Muscle of leg (tissue), 11 donors: ENCODE measurements around the gene SLIT1. TPM values are rescaled to one million over a fixed set of nuclear protein-coding genes. Genes with fewer than 3 reads are reported as not detected.

ENCODE experiments used
- DNase-seq: peaks from one replicate; pipeline ENCODE4 v3.0.0; 2013
- H3K27ac ChIP-seq: one replicate; pipeline ENCODE4 v1.5.1; 2013; ENCODE audit warnings: mild to moderate bottlenecking, low read length, control low read depth
- H3K27me3 ChIP-seq: one replicate; pipeline ENCODE4 v1.6.1; 2013; ENCODE audit warnings: low read length; ENCODE audit not compliant: control insufficient read depth, insufficient read depth
- H3K36me3 ChIP-seq: one replicate; pipeline ENCODE4 v1.6.1; 2013; ENCODE audit warnings: low read length; ENCODE audit not compliant: control insufficient read depth, insufficient read depth
- H3K4me1 ChIP-seq: one replicate; pipeline ENCODE4 v1.6.1; 2013; ENCODE audit warnings: low read length; ENCODE audit not compliant: control insufficient read depth, insufficient read depth
- H3K4me3 ChIP-seq: one replicate; pipeline ENCODE4 v1.5.1; 2013; ENCODE audit warnings: low read length, control low read depth
- H3K9me3 ChIP-seq: replicated peaks from 2 replicates; pipeline ENCODE4 v1.6.1; 2013; ENCODE audit warnings: low read depth, low read length; ENCODE audit not compliant: control insufficient read depth
- WGBS: methylation state at CpG from one replicate; pipeline ENCODE4 v1.1.5; 2013; ENCODE audit warnings: missing lambda C conversion rate; ENCODE audit not compliant: insufficient coverage; 5-methylcytosine and 5-hydroxymethylcytosine counted together
- polyA plus RNA-seq, 8 donors: library from polyadenylated mRNA; unstranded; fragments of 120-200 nt; gene quantifications; one replicate each; pipeline versions ENCODE4 v1.2.1 to v1.2.3, GENCODE V29; 2013; ENCODE audit warnings: inconsistent platforms in 1 of 8, low replicate concordance in 1 of 8; ENCODE audit not compliant: insufficient read length in 8 of 8, insufficient read depth in 1 of 8
- total RNA-seq: library from RNA; stranded (reverse); fragments of 120-200 nt; gene quantifications from one replicate; pipeline ENCODE4 v1.2.4, GENCODE V29; 2013

Gene SLIT1
- total and polyA plus RNA-seq, 9 donors = 0.35 to 1.4 (median 1.1) TPM

GRCh38 chr10:97028832-97029178, 157.0 kb downstream of the SLIT1 start:
- DNase-seq = no peak
- WGBS = no CpG with 5 or more reads among the region's 3 CpGs
- no peak overlapping the region for H3K4me3 ChIP-seq

GRCh38 chr10:97028126-97028831, 157.5 kb downstream of the SLIT1 start:
- Histone ChIP-seq H3K36me3 (no peaks in the 10 kb centered on the region), H3K9me3 (no peaks in the 10 kb centered on the region), H3K27ac (no peak overlapping the region), H3K4me1 (peaks cover 5% of the 10 kb centered on the region), H3K27me3 (no peaks in the 10 kb centered on the region), H3K4me3 (no peak overlapping the region)
- no peak for DNase-seq
- 84% methylated on average over 1 of the region's 2 CpGs for WGBS

More at GRCh38 chr10:97028832-97029178, 157.0 kb downstream of the SLIT1 start:
- Histone ChIP-seq H3K27ac (no peak overlapping the region), H3K36me3 (no peaks in the 10 kb centered on the region), H3K27me3 (no peaks in the 10 kb centered on the region), H3K4me1 (peaks cover 5% of the 10 kb centered on the region), H3K9me3 (no peaks in the 10 kb centered on the region)

- H3K9me3 ChIP-seq = no peaks in the 10 kb centered on the region
- peak; percentile 50 for DNase-seq
- no peak overlapping the region for H3K4me3 ChIP-seq
- no peaks in the 10 kb centered on the region for H3K27me3 ChIP-seq
- H3K4me1 ChIP-seq = peaks cover 10% of the 10 kb centered on the region
- WGBS = 41% methylated on average over 3 of the region's 9 CpGs
- H3K36me3 ChIP-seq = no peaks in the 10 kb centered on the region
- H3K27ac ChIP-seq = no peak overlapping the region
Observed at GRCh38 chr10:97025613-97026242, 160.0 kb downstream of the SLIT1 start.

- 32% methylated on average over 4 of the region's 13 CpGs for WGBS
- peak; percentile 42 for DNase-seq
- Histone ChIP-seq H3K27me3 (no peaks in the 10 kb centered on the region), H3K36me3 (no peaks in the 10 kb centered on the region), H3K27ac (no peak overlapping the region), H3K4me1 (peaks cover 23% of the 10 kb centered on the region), H3K4me3 (no peak overlapping the region), H3K9me3 (no peaks in the 10 kb centered on the region)
Observed at GRCh38 chr10:97024168-97025073, 161.3 kb downstream of the SLIT1 start.

- no peaks in the 10 kb centered on the region for H3K27me3 ChIP-seq
Observed at GRCh38 chr10:97023401-97024167, 162.2 kb downstream of the SLIT1 start.

GRCh38 chr10:97022616-97023015, 163.1 kb downstream of the SLIT1 start:
- WGBS = 81% methylated on average over 6 of the region's 7 CpGs
- DNase-seq = no peak
- Histone ChIP-seq H3K9me3 (no peaks in the 10 kb centered on the region), H3K4me1 (peaks cover 30% of the 10 kb centered on the region), H3K4me3 (no peak overlapping the region), H3K36me3 (no peaks in the 10 kb centered on the region), H3K27ac (no peak overlapping the region), H3K27me3 (no peaks in the 10 kb centered on the region)

More at GRCh38 chr10:97023401-97024167, 162.2 kb downstream of the SLIT1 start:
- no peak overlapping the region for H3K27ac ChIP-seq
- no peaks in the 10 kb centered on the region for H3K9me3 ChIP-seq
- no peak overlapping the region for H3K4me3 ChIP-seq
- WGBS = 68% methylated on average over 8 of the region's 14 CpGs
- peak; percentile 18 for DNase-seq
- H3K4me1 ChIP-seq = peaks cover 27% of the 10 kb centered on the region
- no peaks in the 10 kb centered on the region for H3K36me3 ChIP-seq

- H3K36me3 ChIP-seq = no peaks in the 10 kb centered on the region
- peaks cover 30% of the 10 kb centered on the region for H3K4me1 ChIP-seq
- H3K27me3 ChIP-seq = no peaks in the 10 kb centered on the region
- H3K27ac ChIP-seq = peak overlapping the region; percentile 94
- DNase-seq = peak; percentile 85
- H3K9me3 ChIP-seq = no peaks in the 10 kb centered on the region
- H3K4me3 ChIP-seq = no peak overlapping the region
- WGBS = 38% methylated on average over 20 of the region's 25 CpGs
Observed at GRCh38 chr10:97020452-97021400, 165.0 kb downstream of the SLIT1 start.

- H3K27me3 ChIP-seq = no peaks in the 10 kb centered on the region
- no peaks in the 10 kb centered on the region for H3K36me3 ChIP-seq
- 96% methylated on average over 9 of the region's 12 CpGs for WGBS
- peaks cover 29% of the 10 kb centered on the region for H3K4me1 ChIP-seq
- H3K9me3 ChIP-seq = no peaks in the 10 kb centered on the region
- H3K4me3 ChIP-seq = no peak overlapping the region
- no peak for DNase-seq
- no peak overlapping the region for H3K27ac ChIP-seq
Observed at GRCh38 chr10:97019213-97019844, 166.4 kb downstream of the SLIT1 start.
